GM12878 (cell line): ENCODE results near the gene EPHB1. TPM values are rescaled to one million over a fixed set of nuclear protein-coding genes. Genes with fewer than 3 reads are reported as not detected.
A peak's percentile ranks its signal among the peaks of the same experiment; 100 is the strongest.

ENCODE experiments used
- BMI1 ChIP-seq: fragments of 450-650 bp; IDR thresholded peaks from 2 replicates; pipeline ENCODE4 v1.6.1; 2016; ENCODE audit warnings: mild to moderate bottlenecking, moderate library complexity, borderline replicate concordance
- CHD4 ChIP-seq: fragments of 200-600 bp; sonication (generic); IDR thresholded peaks from 2 replicates; pipeline ENCODE4 v1.6.1; 2016; ENCODE audit warnings: mild to moderate bottlenecking
- CREB1 ChIP-seq: IDR thresholded peaks from 2 replicates; pipeline ENCODE4 v1.6.1; 2012; ENCODE audit warnings: low read depth, mild to moderate bottlenecking, inconsistent platforms
- CUX1 ChIP-seq: IDR thresholded peaks from 2 replicates; pipeline ENCODE4 v1.6.1; 2012; ENCODE audit warnings: improper control_type of control experiment, low read depth, low read length; ENCODE audit not compliant: insufficient replicate concordance
- EGR1 ChIP-seq, 2 experiments: IDR thresholded peaks; 1 replicate in 1 of 2; 2 replicates in 1 of 2; pipeline ENCODE4 v1.6.1; 2011 to 2012; ENCODE audit warnings: low read depth in 2 of 2, low read length in 2 of 2, borderline replicate concordance in 1 of 2, mild to moderate bottlenecking in 1 of 2, moderate library complexity in 1 of 2
- FOXM1 ChIP-seq: IDR thresholded peaks from 2 replicates; pipeline ENCODE4 v1.6.1; 2012; ENCODE audit warnings: low read depth, mild to moderate bottlenecking, inconsistent platforms, low read length, moderate library complexity
- HDAC2 ChIP-seq: fragments of 200-600 bp; sonication (generic); IDR thresholded peaks from 2 replicates; pipeline ENCODE4 v1.6.1; 2017
- KLF5 ChIP-seq: fragments of 450-650 bp; IDR thresholded peaks from 2 replicates; pipeline ENCODE4 v1.6.1; 2014; ENCODE audit warnings: mild to moderate bottlenecking; ENCODE audit not compliant: partially characterized antibody
- LARP7 ChIP-seq: fragments of 450-650 bp; IDR thresholded peaks from 2 replicates; pipeline ENCODE4 v1.6.1; 2017; ENCODE audit warnings: mild to moderate bottlenecking
- NBN ChIP-seq: fragments of 450-650 bp; IDR thresholded peaks from 2 replicates; pipeline ENCODE4 v1.6.1; 2016
- NR2C1 ChIP-seq: fragments of 450-650 bp; IDR thresholded peaks from 2 replicates; pipeline ENCODE4 v1.6.1; 2017; ENCODE audit warnings: antibody characterized with exemption, mild to moderate bottlenecking, moderate library complexity
- POLR2AphosphoS5 ChIP-seq: IDR thresholded peaks from 2 replicates; pipeline ENCODE4 v1.6.1; 2011; ENCODE audit warnings: mild to moderate bottlenecking, low read length, inconsistent platforms
- POU2F2 ChIP-seq: IDR thresholded peaks from 3 replicates; pipeline ENCODE4 v1.6.1; 2011; ENCODE audit warnings: low read depth, mild to moderate bottlenecking, low read length, borderline replicate concordance
- RAD51 ChIP-seq: fragments of 450-650 bp; IDR thresholded peaks from 2 replicates; pipeline ENCODE4 v1.6.1; 2016; ENCODE audit warnings: moderate library complexity, mild to moderate bottlenecking, inconsistent platforms
- RCOR1 ChIP-seq: conservative IDR thresholded peaks from 2 replicates; pipeline ENCODE4 v1.6.1; 2012; ENCODE audit warnings: low read depth, low read length, improper control_type of control experiment
- SIX5 ChIP-seq: IDR thresholded peaks from 2 replicates; pipeline ENCODE4 v1.6.1; 2011; ENCODE audit warnings: mild to moderate bottlenecking, low read depth, low read length, moderate library complexity; ENCODE audit not compliant: severe bottlenecking
- SMAD1 ChIP-seq: fragments of 450-650 bp; IDR thresholded peaks from 2 replicates; pipeline ENCODE4 v1.6.1; 2018; ENCODE audit warnings: mild to moderate bottlenecking, low read depth; ENCODE audit not compliant: partially characterized antibody
- SPI1 ChIP-seq: IDR thresholded peaks from 2 replicates; pipeline ENCODE4 v1.6.1; 2011; ENCODE audit warnings: low read depth, mild to moderate bottlenecking, low read length, moderate library complexity, borderline replicate concordance; ENCODE audit not compliant: insufficient read depth
- TAF1 ChIP-seq: IDR thresholded peaks from 2 replicates; pipeline ENCODE4 v1.6.1; 2011; ENCODE audit warnings: mild to moderate bottlenecking, low read depth, low read length, borderline replicate concordance
- YBX1 ChIP-seq: fragments of 450-650 bp; IDR thresholded peaks from 2 replicates; pipeline ENCODE4 v1.6.1; 2016; ENCODE audit warnings: antibody characterized with exemption
- ZNF592 ChIP-seq: fragments of 450-650 bp; IDR thresholded peaks from 2 replicates; pipeline ENCODE4 v1.6.1; 2017; ENCODE audit warnings: mild to moderate bottlenecking, moderate library complexity
- ZNF622 ChIP-seq: fragments of 450-650 bp; IDR thresholded peaks from 2 replicates; pipeline ENCODE4 v1.6.1; 2017; ENCODE audit warnings: mild to moderate bottlenecking, inconsistent platforms
- polyA plus RNA-seq, 11 experiments: library from polyadenylated mRNA; depleted of rRNA in 4 of 11; unstranded in 6 of 11; stranded (reverse) in 5 of 11; fragments of >200 nt; fragmentation: Nextera tagmentation in 4 of 11; fragmentation: Illumina TruSeq in 1 of 11; extraction: Ambion mirVana in 4 of 11; extraction: Trizol in 1 of 11; gene quantifications; 1 replicate in 1 of 11; 2 replicates in 10 of 11; pipeline versions ENCODE4 v1.2.1 to v1.2.3, GENCODE V29; 2011 to 2016; ENCODE audit warnings: inconsistent platforms in 2 of 11, missing spikeins in 2 of 11, low read depth in 1 of 11
- total RNA-seq, 4 experiments: library from RNA; depleted of rRNA in 3 of 4; stranded (reverse); fragments of >200 nt in 3 of 4; fragmentation: Illumina TruSeq in 1 of 4; extraction: Trizol in 1 of 4; gene quantifications; 2 replicates each; pipeline versions ENCODE4 v1.2.1 to v1.2.3, GENCODE V29; 2013 to 2021
- TF ChIP-seq, protein P1 (sequence below): IDR thresholded peaks from 2 replicates; pipeline ENCODE4 v1.6.1; 2011; ENCODE audit warnings: low read depth, low read length, improper control_type of control experiment, borderline replicate concordance

Gene EPHB1
- total and polyA plus RNA-seq, 10 of the 15 experiments (the other 5 are each of a cell fraction or from before 2014, with no cell fraction given): 0.33 to 23.8 (median 1.2) TPM

DNA sequence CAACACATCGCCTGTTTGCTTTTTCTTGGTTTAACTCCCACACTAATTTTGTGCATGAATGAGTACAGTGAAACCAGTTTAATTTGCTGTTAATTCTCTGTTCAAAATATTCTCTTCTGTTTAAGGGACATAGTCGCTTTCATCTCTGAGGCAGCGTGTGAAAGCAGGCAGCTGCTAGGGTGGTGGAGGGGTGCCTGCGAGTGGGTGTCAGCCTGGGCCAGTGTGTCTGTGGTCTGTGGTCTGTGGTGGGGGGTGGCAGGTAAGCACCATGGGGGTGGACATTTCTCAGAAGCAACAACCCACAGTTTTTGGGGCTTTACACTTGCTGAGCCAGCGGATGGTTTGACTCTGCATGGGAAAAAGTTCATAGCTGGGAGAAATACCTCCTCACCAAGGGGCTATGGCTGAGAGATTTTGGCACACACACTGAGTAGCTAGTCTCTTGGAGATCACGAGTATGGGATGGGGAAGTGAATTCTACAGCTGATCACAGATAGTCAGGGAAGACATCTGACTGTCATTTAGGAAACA lies 109.2 kb downstream of the EPHB1 start (continued):
- peak; percentile 33 to 89 for TF ChIP-seq EGR1 (IDR thresholded peaks at IDR 0.05; ENCODE audit: borderline replicate concordance in 1 of 2, low read depth in 2 of 2, low read length in 2 of 2)
- TF ChIP-seq BMI1: peak; percentile 85
- peak; percentile 26; the same call in 1 of the 2 replicates for TF ChIP-seq CREB1
- TF ChIP-seq, protein P1, sequence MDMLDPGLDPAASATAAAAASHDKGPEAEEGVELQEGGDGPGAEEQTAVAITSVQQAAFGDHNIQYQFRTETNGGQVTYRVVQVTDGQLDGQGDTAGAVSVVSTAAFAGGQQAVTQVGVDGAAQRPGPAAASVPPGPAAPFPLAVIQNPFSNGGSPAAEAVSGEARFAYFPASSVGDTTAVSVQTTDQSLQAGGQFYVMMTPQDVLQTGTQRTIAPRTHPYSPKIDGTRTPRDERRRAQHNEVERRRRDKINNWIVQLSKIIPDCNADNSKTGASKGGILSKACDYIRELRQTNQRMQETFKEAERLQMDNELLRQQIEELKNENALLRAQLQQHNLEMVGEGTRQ: no peak
- peak; percentile 96 for TF ChIP-seq POU2F2
- no peak for TF ChIP-seq HDAC2
- TF ChIP-seq CUX1: peak; percentile 89
- TF ChIP-seq LARP7: no peak
- no peak for TF ChIP-seq ZNF622
- no peak for TF ChIP-seq TAF1
- no peak for TF ChIP-seq CHD4
- TF ChIP-seq YBX1: no peak
- no peak for TF ChIP-seq NR2C1
- peak; percentile 100 for TF ChIP-seq NBN
- no peak; the same call in 1 of the 2 replicates for TF ChIP-seq POLR2AphosphoS5
- TF ChIP-seq RAD51: peak; percentile 61; the same call in 1 of the 2 replicates
- TF ChIP-seq KLF5: peak; percentile 63
- TF ChIP-seq SMAD1: peak; percentile 94
- TF ChIP-seq SIX5: no peak
- peak; percentile 38; the same call in 1 of the 2 replicates for TF ChIP-seq SPI1
- no peak for TF ChIP-seq ZNF592
- peak; percentile 96; the same call in 1 of the 2 replicates for TF ChIP-seq RCOR1
- TF ChIP-seq FOXM1: peak; percentile 80
